Activated naive CD8-positive, alpha-beta T cell treated with anti-CD3 and anti-CD28 coated beads, Interleukin-2, amount 10 ng/mL, durations not matched to agents 7 days and 5 days (primary cell): ENCODE data around the gene JAKMIP1. TPM values are rescaled to one million over a fixed set of nuclear protein-coding genes. Genes with fewer than 3 reads are reported as not detected.

Experiments
- ATAC-seq: fragments of 150-1000 bp; cut with Tn5 transposase; one replicate; pipeline ENCODE4 v1.10.0; 2021; ENCODE audit warnings: low read depth, moderate library complexity
- POLR2A ChIA-PET: fragments of 350-600 bp; sonication (Branson Sonifier 250); formaldehyde crosslinking; loops from one replicate; lab custom pipeline; 2021; ENCODE audit warnings: antibody characterized with exemption; lab: Charles Lee
- DNase-seq: peaks from one replicate; pipeline ENCODE4 v3.0.0; 2021
- H3K27ac Mint-ChIP-seq: one replicate; pipeline ENCODE4 v1.8.0; 2022; ENCODE audit warnings: mild to moderate bottlenecking, mixed read lengths
- H3K27me3 Mint-ChIP-seq: one replicate; pipeline ENCODE4 v1.8.0; 2022; ENCODE audit warnings: mild to moderate bottlenecking, moderate library complexity, mixed read lengths
- H3K36me3 Mint-ChIP-seq: one replicate; pipeline ENCODE4 v1.8.0; 2021; ENCODE audit warnings: mild to moderate bottlenecking, mixed read lengths
- H3K4me1 Mint-ChIP-seq: one replicate; pipeline ENCODE4 v1.8.0; 2021; ENCODE audit warnings: mixed read lengths
- H3K4me3 Mint-ChIP-seq: one replicate; pipeline ENCODE4 v1.8.0; 2022; ENCODE audit warnings: mild to moderate bottlenecking, moderate library complexity, mixed read lengths
- H3K9me3 Mint-ChIP-seq: one replicate; pipeline ENCODE4 v1.8.0; 2021; ENCODE audit warnings: mixed read lengths
- total RNA-seq, 2 experiments: library from RNA; stranded (reverse); gene quantifications; one replicate each; pipeline ENCODE4 v1.2.3, GENCODE V29; 2021

Gene JAKMIP1
- total RNA-seq, 2 experiments from 2014 or later = 5.3 to 5.9 TPM

DNA sequence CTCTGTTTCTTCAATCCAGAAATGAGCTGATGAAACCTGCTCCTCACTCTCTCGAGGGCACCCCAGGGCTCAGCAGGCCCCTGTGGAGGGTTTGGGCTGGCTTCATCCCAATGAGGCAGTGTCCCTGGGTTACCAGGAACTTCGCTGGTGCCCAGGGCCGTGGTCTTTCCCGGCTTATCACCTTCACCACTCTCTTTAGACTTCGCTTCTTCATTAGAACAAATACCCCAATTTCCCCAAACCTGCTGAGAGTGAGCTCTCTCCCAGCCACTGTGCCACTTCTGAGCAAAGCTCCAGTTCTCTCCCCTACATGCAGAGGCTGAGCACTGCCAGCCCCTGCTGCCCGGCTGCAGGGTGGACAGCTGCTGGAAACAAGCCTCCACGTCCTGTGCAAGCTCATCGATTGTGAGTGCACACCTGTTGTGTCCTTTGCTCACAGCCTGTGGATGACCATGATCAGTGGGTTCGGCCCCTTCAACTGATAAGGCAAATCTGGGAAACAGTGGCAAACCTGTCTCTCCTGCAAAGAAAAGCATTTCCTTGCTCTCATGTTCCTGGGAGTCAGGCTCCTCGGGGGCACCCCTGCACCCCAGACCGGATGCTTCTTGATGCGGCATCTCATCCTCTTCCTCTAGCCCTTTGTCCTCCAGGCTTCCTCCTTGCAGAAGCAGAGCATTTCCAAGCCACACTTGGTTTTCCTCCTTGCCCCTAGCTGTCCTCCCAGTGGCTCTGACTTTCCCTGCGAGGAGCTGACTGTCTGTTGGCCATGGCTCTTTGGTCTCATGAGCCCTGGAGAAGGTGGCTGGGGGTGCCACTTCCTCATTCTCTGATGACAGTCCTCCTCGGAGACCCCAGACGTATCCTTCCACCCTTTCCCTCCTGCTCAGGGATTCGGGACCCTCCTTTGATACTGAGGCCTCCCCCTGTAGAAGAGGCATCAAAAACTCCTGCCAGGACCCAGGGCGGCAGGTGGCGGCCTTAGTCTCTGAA is 210.8 kb downstream of the JAKMIP1 start:
- Mint-ChIP-seq H3K36me3 (no peaks in the 10 kb centered on the region), H3K4me3 (no peak overlapping the region), H3K27ac (no peak overlapping the region), H3K4me1 (no peaks in the 10 kb centered on the region), H3K27me3 (no peaks in the 10 kb centered on the region), H3K9me3 (peaks cover 3% of the 10 kb centered on the region)
- no peak for ATAC-seq
- POLR2A ChIA-PET = no interaction called here
- no peak for DNase-seq

DNA sequence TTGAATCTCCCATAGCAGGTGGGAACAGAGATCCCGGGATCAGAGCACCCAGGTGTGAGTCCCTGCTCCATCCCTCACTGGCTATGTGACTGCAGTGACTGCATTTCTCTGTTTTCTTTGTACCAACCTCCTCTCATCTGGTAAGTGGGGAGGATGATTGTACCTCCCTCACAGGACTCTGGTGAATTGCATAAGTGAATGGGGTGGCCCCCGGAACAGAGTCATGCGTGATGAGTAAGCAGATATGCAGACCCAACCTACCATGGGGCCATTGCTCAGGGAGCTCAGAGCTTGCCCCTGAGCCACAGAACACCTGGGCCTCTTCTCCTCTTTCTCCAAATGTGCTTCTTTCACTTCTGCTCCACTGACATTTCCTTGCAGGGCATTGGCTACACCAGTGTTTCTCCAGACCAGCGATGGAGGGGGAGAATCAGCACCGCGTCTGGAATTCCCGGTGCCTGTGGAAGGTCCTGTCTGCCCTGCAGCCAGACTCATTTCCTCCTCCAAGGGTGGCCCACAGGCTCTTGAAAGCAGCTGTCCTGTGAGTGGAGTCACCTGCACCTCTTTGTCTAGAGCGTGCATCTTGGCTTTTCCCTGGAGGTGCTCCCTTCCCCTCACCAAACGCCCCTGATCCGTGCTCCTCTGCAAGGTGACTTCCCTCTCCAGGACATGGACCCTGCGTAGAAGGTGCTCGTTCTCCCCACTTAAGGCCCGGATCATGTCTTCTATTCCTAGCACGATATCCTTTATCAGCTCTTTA is 212.1 kb downstream of the JAKMIP1 start:
- H3K27ac Mint-ChIP-seq = no peak overlapping the region
- no peaks in the 10 kb centered on the region for H3K4me1 Mint-ChIP-seq
- POLR2A ChIA-PET = no interaction called here
- no peak overlapping the region for H3K4me3 Mint-ChIP-seq
- no peaks in the 10 kb centered on the region for H3K36me3 Mint-ChIP-seq
- no peaks in the 10 kb centered on the region for H3K27me3 Mint-ChIP-seq
- peaks cover 3% of the 10 kb centered on the region for H3K9me3 Mint-ChIP-seq
- DNase-seq (no peak), ATAC-seq (no peak)

DNA sequence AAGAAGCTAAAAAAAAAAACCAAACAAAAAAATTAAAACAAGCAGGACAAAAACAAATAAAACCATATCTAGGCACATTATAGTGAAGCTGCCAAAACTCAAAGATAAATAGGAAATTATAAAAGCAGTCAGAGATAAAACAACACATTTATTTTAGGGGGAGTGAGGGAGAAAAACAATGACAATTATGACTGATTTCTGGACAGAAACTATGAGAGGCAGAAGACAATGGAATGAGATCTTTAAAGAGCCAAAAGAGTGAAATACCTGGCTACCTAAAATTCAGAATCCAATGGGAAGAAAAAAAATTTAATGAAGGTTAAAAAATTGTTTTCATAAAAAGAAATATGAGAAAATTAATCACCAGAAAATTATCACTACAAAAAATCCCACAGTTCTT is 215.5 kb downstream of the JAKMIP1 start:
- Mint-ChIP-seq H3K9me3 (peaks cover 3% of the 10 kb centered on the region), H3K27ac (no peak overlapping the region), H3K27me3 (peaks cover 3% of the 10 kb centered on the region), H3K36me3 (no peaks in the 10 kb centered on the region), H3K4me3 (no peak overlapping the region), H3K4me1 (no peaks in the 10 kb centered on the region)
- DNase-seq (no peak), ATAC-seq (no peak)
- POLR2A ChIA-PET = no interaction called here

DNA sequence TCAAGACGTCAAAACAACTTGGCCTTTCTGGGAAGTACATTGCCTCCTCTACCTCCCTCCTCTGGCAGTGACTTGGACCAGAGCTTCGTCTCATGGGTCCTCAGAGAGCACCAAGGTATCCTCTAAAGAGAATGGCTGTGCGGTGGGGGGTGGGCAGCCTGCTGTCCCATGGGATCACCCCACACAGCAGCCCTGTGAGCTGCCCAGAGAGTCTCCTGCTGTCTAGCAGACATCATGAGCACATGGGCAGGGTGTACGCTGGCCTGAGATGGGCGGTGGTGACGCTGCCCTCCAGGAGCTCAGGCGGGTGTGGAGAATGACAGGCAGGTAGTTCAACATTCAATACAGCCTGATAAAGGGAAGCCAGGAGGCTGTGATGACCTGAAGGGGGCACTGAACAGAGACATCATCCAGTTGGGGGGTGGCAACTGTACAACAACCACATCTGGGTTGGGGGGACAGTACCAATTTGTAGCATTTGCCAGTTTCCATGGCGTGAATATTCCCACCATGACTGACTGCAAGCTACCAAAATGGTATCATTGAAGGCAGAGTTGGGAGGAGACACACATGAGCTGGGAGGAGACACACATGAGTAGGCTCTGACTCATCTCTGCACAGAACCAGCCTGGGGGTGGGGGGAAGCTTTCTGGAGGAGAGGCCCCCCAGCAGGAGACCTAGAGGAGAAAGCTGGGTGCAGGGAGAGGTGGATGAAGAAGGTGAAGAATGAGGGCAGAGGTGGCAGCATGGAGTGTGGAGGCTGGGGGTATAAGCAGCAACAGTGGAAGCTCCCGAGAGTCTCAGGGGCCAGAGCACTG is 218.0 kb downstream of the JAKMIP1 start:
- no peak for DNase-seq
- ATAC-seq = no peak
- no peaks in the 10 kb centered on the region for H3K36me3 Mint-ChIP-seq
- no peak overlapping the region for H3K27ac Mint-ChIP-seq
- H3K27me3 Mint-ChIP-seq = peaks cover 19% of the 10 kb centered on the region
- no peak overlapping the region for H3K4me3 Mint-ChIP-seq
- POLR2A ChIA-PET = no interaction called here
- H3K4me1 Mint-ChIP-seq = no peaks in the 10 kb centered on the region
- peaks cover 3% of the 10 kb centered on the region for H3K9me3 Mint-ChIP-seq

DNA sequence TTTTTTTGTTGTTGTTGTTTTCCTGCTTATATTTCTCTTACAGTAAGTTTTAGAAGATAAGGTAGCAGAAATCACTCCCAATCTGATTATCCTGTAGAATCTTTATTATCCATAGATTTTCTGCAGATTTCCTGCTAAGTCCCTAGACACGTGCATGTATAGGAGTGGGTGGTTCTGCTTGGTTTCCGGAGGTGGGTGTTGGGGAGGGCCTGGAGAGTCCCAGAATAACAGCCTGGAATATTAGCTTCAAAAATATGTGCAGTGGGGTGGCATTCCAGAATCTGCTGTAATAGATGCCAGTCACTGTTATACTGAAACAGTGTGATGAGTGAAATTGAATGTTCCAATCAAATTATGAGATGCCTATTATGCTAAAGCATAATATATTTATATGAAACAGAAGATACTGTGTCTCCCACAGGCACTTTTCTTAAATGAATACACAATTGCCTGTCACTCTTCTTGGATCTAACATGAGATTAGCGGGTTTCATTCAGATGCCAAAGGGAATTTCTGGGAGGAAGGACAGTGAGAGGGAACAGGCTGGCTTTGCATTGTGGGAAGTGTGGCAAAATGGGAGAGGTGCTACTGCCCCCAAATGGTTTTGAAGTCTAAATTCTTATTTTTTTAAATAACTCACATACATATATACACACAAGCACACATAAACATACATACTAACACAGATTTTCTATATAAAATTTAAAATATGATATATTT is 219.8 kb downstream of the JAKMIP1 start:
- H3K9me3 Mint-ChIP-seq = peaks cover 3% of the 10 kb centered on the region
- ATAC-seq (no peak), DNase-seq (no peak)
- POLR2A ChIA-PET = no interaction called here
- H3K4me1 Mint-ChIP-seq = no peaks in the 10 kb centered on the region
- H3K27me3 Mint-ChIP-seq = peaks cover 19% of the 10 kb centered on the region
- H3K36me3 Mint-ChIP-seq = no peaks in the 10 kb centered on the region
- no peak overlapping the region for H3K27ac Mint-ChIP-seq
- H3K4me3 Mint-ChIP-seq = no peak overlapping the region

DNA sequence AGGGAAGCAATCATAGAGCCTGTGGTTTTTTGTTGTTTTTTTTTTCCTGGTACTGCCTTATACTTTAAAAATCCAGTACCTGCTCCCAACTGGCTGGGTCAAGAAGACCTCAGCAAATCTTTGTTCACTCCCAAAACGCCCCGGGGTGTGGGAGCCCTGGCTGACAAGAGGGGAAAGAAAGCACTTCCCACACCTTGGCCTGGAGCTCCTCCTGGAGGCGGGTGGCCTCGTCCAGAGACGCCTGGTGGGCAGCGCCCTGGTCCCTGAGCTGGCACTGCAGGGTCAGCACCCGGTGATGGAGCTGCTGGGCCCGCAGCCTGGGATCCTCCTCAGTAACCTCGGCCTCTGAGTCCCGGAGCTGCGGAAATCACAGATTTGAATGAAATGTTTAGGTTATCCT is 220.4 kb downstream of the JAKMIP1 start:
- Mint-ChIP-seq H3K36me3 (no peaks in the 10 kb centered on the region), H3K4me3 (no peak overlapping the region), H3K9me3 (peaks cover 3% of the 10 kb centered on the region), H3K27me3 (peaks cover 19% of the 10 kb centered on the region), H3K27ac (no peak overlapping the region), H3K4me1 (no peaks in the 10 kb centered on the region)
- ATAC-seq = no peak
- POLR2A ChIA-PET = no interaction called here
- no peak for DNase-seq

DNA sequence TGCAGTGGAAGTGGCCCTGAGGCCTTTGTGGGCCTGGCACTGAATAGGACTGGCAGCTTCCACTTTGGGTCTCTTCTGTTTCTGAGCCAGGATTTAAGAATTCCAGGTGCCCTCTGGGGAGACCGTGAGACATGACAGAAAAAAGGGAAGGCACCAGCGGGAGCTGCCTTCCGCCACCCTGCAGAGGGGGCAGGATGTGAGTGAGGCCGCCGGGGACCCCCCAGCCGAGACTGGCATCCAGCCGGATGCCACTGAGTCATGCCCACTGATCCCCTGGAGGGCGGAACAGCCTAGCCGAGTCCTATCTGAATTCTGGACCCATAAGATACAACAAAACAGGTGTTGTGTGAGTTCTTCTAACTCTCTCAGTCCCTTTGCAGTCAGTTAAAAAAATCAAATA is 223.4 kb downstream of the JAKMIP1 start:
- H3K4me3 Mint-ChIP-seq = no peak overlapping the region
- POLR2A ChIA-PET = interaction anchor here (0.6 kb wide), 1 partner anchor 1359 kb away, joined by 3 read pairs; no protein-coding TSS in a partner anchor
- no peaks in the 10 kb centered on the region for H3K9me3 Mint-ChIP-seq
- no peaks in the 10 kb centered on the region for H3K4me1 Mint-ChIP-seq
- no peak for ATAC-seq
- no peak for DNase-seq
- H3K27me3 Mint-ChIP-seq = peaks cover 19% of the 10 kb centered on the region
- H3K27ac Mint-ChIP-seq = no peak overlapping the region
- H3K36me3 Mint-ChIP-seq = no peaks in the 10 kb centered on the region

DNA sequence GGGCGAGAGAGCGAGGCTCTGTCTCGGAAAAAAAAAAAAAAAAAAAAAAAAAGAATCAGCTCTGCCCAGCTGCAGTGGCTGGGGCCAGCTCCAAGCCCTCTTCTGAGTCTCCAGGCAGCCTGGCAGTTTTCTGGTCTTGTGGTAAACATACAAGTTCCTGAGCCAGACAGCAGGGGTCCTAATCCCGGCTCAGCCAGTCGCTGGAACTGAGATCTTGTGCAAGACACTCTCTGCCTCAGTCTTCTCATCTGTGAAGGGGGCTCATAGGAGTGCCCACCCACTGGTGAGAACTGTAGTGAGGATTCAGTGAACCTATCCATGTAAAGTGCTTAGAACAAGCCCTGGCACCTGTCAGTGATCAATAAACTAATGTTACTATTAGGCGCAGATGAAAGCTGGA is 223.9 kb downstream of the JAKMIP1 start:
- no peak overlapping the region for H3K27ac Mint-ChIP-seq
- H3K36me3 Mint-ChIP-seq = no peaks in the 10 kb centered on the region
- no peak for ATAC-seq
- no peaks in the 10 kb centered on the region for H3K4me1 Mint-ChIP-seq
- no peaks in the 10 kb centered on the region for H3K9me3 Mint-ChIP-seq
- H3K4me3 Mint-ChIP-seq = no peak overlapping the region
- no peak for DNase-seq
- POLR2A ChIA-PET = interaction anchor here (0.6 kb wide), 1 partner anchor 1358 kb away, joined by 3 read pairs; no protein-coding TSS in a partner anchor
- peaks cover 19% of the 10 kb centered on the region for H3K27me3 Mint-ChIP-seq

Other genes with a start within 250 kb of the JAKMIP1 start
- gene C4orf50, start 182.1 kb downstream of the JAKMIP1 start, total RNA-seq = under 1 TPM; 0.19 to 0.43 TPM
- 1 to 10 TPM; 2.3 to 2.4 TPM for gene WFS1, start 69.3 kb upstream of the JAKMIP1 start, total RNA-seq